ENCODE measurements around the gene DDB1.

DDB1 gene

GRCh38 chr11:61335355-61335710 is 2.4 kb upstream of the DDB1 start:
- no peak for DNase-seq (ENCODE audit: low read depth)

GRCh38 chr11:61334434-61335354 is 1.8 kb upstream of the DDB1 start:
- DNase-seq (ENCODE audit: low read depth), result no peak

- DNase-seq (ENCODE audit: low read depth), result no peak
These were observed 887 bp upstream of the DDB1 start for GRCh38 chr11:61333550-61334433.

GRCh38 chr11:61332281-61332796 is 566 bp downstream of the DDB1 start:
- no peak for DNase-seq (ENCODE audit: low read depth)

DNA sequence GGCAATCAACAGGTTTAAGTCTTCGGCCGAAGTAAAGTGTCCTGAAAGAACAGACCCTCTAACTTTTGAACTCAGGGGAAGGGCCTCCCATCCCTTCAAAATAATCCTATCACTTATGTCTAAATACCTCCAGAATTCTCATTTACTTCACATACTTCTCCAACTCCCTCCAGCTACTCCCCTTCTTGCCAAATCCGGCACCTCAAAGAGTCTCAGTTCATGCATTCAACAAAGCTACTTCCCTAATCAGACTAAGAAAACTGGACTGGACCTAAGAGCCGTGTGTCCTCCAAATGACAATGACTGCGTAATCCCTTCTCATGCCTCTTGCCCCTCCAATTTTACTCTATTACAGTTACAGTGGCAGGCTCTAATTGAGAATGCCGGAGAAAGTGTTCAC is 1.3 kb downstream of the DDB1 start:
- no peak for DNase-seq (ENCODE audit: low read depth)

DNA sequence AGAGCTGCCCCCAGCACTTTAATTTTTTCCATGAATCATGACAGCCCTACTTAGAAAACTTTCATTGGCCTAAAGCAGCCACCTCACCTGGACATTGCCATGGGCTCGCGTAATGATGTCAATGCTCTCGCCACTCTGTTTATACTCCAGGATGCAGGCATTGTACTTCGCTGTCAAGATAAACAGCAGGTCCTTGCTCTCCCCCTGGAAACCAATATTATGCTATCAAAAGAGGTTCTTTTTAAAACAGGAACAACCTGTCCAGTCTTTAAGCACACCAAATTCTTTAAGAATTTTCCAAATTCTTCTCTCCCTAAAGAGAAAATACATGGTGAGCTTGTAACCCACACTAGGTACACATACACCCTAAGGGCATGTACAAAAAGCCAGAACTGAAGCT is 3.0 kb downstream of the DDB1 start:
- no peak for DNase-seq (ENCODE audit: low read depth)

GRCh38 chr11:61328351-61328750 is 4.6 kb downstream of the DDB1 start:
- no peak for DNase-seq (ENCODE audit: low read depth)

GRCh38 chr11:61327669-61328071 is 5.2 kb downstream of the DDB1 start:
- DNase-seq (ENCODE audit: low read depth), result peak; percentile 36

GRCh38 chr11:61325649-61326414 is 7.1 kb downstream of the DDB1 start:
- no peak for DNase-seq (ENCODE audit: low read depth)

DNA sequence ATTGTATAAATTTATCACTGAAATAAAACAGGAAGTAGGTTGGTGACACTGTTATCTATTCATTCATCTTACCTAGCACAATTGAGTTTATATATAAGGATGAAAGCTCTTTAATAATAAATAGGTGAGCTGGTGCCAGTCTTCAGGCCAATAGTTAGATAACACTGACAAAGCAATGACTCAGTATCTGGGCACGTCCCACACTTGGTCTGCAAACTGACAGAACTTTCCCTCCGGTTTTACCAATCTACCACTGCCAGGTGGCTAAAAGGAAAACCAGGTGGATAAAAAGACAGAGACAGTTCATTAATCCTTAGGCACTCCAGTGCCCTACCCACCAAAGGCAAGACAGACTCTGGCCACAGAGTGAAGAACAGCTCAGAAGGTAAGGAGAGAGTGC is 17.6 kb downstream of the DDB1 start:
- no peak for DNase-seq (ENCODE audit: low read depth)

DNA sequence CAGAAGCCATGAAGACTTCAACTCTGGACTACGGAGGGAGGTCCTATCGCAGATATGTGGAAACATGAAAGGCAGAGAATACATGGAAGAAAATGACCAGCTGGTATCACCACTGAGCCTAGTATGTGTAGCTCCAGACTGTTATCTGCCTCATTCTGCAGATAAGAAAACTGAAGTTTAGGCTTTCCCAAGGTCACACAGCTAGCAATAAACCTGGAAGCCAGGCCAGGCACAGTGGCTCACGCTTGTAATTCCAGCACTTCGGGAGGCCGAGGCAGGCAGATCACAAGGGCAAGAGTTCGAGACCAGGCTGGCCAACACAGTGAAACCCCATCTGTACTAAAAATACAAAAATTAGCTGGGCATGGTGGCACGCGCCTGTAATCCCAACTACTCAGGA is 22.2 kb downstream of the DDB1 start:
- no peak for DNase-seq (ENCODE audit: low read depth)

DNA sequence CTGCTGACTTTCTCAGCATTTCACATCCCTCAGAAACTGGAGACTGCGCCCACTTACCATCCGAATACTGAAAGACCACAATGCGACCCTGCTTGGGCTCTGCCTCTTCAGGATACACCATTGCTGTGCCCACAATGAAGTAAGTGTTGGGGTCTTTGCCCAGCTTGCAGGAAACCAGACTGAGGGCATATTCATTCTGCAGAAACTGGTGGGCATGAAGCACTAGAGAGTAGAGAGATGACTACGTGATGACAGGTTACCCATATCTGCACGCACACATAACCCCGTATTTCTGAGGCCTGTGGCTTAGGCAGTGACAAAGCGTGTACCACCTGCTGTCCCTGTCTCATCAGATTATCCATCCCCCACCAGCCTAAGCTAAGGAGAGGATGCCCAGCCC is 23.2 kb downstream of the DDB1 start:
- DNase-seq (ENCODE audit: low read depth), result no peak

DNA sequence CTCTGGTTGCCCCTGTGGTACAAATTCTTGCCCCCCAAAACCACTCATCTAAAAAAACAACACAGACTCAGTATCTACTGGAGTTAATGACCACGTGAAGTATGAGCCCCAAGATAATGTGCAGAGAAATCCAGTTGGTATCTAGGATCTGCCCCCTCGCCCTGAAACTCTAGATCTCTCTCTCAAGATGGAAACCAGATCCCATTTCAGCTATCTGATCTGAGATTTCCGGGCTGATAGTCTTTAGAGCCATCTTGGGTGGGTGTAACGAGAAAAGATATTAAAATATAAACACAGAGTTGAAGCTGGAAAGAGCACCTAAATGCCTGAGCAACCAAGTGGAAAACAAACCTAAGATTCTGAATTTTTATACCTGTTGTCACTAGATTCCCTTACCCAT is 23.8 kb downstream of the DDB1 start:
- DNase-seq (ENCODE audit: low read depth), result no peak

DNA sequence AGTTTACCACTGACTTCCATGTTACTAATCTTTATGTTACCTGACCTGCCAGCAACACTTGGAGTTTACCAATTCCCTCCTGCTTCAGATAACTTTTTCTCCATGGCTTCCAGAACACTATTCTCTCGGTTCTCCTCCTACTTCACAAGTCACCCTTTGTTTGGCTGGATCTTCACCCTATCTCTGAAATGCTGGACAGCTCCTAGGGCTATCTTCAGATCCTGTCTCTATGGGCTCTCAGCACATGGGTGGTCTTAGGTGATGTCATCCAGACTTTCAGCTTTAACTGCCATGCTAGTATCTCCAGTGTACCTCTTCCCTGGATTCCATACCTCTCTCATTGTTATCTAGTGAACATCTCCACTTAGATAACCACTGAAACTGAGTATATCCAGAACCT is 25.6 kb downstream of the DDB1 start:
- no peak for DNase-seq (ENCODE audit: low read depth)

DNA sequence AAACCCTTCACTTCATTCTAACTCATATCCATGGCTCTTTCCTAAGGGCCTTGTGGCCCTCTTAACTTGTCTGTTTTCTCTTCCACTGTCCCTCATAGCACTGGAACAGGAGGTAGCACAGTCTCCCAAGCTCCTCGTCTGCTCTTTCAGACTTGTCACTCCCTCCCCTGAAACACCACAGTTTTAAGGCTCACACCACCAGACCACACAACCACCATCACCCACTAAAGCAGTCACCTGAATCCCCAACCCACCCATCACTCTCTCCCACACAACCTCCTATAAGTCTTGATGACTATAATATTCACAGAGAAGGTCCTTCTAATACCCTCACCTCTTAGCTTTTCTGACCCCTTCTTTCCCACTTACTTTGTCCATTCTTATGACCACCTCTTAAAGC is 26.7 kb downstream of the DDB1 start:
- no peak for DNase-seq (ENCODE audit: low read depth)

DNA sequence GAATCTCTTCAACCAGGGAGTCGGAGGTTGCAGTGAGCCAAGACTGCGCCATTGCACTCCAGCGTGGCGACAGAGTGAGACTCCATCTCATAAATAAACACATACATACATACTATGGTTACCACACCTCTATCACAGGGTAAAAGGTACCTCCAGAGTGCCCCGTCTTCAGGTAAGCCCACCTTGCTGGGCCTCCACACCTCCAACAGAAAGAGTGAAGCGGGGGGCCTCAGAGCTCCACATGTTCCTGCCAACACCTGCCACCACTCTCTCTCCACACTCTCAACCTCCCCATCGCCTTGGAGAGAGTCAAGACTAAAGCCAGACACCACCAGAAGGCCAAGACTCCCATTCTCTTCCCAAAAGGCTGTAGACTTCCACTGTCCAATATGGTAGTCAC is 27.5 kb downstream of the DDB1 start:
- DNase-seq (ENCODE audit: low read depth), result no peak

GRCh38 chr11:61303725-61304124 is 29.2 kb downstream of the DDB1 start:
- DNase-seq (ENCODE audit: low read depth), result no peak

DNA sequence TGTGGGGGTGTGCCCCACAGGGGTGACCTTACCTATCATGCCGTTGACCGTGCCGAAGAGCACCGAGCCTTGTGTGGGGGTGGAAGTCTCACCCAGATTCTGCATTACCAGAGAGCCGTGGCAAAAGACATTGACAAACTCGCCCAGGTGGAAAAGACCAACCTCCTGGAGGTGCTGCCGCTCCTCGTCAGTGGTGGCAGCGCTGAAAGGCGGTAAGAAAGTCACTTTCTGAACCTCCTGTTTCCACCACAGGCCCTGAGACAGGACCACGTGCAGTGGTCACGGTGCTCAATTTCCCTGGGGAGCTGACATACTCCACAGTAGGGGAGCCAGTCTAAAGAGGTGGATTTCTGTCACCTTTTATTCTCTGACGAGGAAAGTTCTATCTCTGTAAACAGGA is 30.4 kb downstream of the DDB1 start:
- no peak for DNase-seq (ENCODE audit: low read depth)

DNA sequence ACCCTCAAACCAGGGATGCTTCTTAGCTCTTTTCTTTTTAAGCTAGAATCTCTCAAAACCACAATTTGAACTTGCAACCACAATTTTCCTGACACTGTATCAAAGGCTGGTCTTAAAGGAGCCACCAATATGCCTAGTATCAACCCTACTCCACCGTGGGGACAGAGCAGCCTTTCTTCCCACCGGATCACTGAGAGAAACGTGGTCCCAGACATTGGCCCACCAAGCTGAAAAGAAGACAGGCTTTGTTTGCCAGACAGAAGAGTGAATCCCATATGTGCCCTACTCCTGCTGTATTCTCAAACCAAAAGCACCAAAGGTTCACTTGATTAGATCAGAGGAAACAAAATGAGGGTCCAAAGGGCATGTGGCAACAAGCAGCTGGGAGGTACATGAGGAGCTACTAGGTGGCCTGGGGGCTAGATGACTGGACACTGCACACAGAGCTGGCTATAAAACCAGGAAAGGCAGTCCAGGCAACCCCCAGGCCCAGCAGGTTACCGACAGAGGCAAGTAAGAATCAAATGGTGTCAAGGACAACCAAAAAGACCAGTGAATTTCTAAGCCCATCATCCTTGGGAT is 34.2 kb downstream of the DDB1 start:
- DNase-seq (ENCODE audit: low read depth), result no peak

- peak; percentile 92 for DNase-seq (ENCODE audit: low read depth)
These were observed 35.2 kb downstream of the DDB1 start for GRCh38 chr11:61297746-61298145.

- DNase-seq (ENCODE audit: low read depth), result no peak
These were observed 35.6 kb downstream of the DDB1 start for GRCh38 chr11:61297341-61297740.

DNA sequence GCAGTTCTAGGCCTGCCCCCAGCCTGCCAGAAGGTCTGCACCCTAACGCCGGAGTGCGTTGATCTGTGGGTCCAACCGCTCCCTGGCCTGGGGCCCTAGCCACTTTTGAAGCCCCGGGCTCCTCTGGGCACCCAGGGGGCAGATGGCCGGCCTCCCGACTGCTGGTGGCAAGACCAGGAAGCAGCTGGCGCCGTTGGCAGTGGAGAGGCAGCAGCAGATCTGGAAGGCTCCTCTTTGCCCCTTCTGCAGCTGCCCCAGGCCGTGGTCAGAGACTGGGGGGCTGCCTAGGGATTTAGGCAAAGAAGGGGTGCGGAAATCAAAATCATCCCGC is 37.3 kb downstream of the DDB1 start:
- DNase-seq (ENCODE audit: low read depth), result no peak

Measured in GM04503 (cell line).